NCI-H82 (cell line): ENCODE measurements around the gene TMEM200A.
A peak's percentile ranks its signal among the peaks of the same experiment; 100 is the strongest.

Source experiments
- DNase-seq: peaks from one replicate; lab custom pipeline; 2025; lab: John Stamatoyannopoulos, UW

Gene TMEM200A

GRCh38 chr6:130377915-130378314 lies 12.1 kb downstream of the TMEM200A start:
- DNase-seq, result no peak

GRCh38 chr6:130379223-130379622 lies 13.4 kb downstream of the TMEM200A start:
- DNase-seq, result no peak

DNA sequence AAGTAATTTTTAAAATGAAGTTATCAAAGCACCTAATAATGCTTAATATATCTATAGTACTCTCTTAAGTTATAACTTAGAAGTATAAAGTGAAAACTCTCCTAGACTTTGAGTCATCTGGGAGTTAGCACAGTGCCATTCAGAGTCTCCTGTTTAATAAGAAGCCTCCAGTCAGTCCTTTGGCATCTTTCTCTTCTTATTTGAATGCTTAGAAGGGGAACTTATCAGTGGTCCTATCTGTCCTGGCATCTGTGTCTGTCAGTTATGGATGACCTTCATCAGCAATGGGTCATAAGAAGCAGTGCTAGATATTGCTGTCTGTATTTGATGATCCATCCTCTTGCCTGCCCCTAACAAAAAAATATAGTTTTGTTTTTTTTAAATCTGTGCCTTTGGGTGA lies 15.2 kb downstream of the TMEM200A start:
- no peak for DNase-seq

DNA sequence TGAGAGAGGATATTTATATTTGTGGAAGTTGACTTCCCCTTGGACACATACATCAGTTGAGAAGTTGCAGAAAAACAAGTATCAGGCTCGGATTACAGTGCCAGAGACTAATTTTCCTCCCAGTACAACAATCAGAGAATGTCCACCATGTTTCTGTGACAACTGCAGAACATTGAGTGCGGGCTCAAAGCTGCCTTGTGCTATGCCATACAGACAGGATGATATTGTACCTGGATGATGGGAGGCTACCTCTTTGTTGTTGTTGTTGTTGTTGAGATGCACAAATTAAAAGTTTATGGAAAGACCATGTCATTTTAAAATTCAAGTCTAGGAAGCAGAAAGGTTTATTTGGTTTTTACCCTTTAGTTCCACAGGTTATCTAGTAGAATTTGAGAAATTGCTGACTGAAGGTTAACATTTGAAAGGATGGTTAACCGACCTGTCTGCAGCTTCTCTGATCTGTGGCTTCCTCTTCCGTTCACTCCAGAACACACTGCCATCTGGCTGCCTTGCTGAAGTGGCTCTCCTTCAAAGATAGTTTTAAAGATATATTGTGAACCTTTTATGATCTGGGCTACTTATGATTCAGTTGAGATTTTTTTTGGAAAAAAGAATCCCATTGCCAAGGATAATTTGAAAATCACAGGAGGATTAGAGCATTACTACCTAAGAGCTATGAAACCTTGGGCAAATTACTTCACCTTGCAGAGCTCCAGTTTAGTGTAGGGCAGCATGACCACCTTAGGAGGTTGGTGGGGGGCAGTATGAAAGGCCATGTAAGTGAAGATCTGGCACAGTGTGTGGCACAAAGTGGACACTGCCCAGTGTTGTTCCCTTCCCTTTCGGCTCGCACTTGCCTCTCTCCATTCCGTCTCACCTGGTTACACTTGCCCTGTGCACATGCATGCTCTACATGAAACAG lies 15.9 kb downstream of the TMEM200A start:
- DNase-seq, result no peak

DNA sequence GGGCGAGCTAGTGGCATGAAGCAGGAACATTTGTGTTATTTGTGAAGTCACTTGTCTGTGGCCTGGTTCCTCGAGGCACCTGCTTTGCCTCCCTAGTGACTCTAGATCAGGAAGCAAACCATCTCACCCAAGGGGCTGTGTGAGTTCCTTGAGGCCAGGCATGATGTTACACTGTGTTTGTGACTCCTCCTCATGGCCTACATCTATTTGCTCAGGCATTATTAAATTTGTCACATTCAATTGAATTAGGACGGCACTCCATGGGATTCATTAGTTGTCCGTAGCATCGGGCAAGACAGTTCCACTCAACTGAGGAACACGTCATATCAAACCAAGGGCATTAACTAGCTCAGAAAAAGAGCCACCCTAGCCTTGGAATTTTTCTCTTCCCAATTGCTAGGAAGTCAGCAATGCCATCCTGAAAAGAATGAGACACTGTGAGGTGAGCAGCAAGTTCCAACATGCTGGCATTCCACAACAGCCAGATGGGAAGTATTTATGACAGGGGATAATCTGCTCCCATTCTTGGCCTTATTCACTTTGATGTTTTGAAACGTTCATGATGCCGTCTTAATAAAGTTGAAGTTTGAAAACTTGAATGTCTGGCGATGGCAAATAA lies 17.2 kb downstream of the TMEM200A start:
- DNase-seq, result peak; percentile 14

DNA sequence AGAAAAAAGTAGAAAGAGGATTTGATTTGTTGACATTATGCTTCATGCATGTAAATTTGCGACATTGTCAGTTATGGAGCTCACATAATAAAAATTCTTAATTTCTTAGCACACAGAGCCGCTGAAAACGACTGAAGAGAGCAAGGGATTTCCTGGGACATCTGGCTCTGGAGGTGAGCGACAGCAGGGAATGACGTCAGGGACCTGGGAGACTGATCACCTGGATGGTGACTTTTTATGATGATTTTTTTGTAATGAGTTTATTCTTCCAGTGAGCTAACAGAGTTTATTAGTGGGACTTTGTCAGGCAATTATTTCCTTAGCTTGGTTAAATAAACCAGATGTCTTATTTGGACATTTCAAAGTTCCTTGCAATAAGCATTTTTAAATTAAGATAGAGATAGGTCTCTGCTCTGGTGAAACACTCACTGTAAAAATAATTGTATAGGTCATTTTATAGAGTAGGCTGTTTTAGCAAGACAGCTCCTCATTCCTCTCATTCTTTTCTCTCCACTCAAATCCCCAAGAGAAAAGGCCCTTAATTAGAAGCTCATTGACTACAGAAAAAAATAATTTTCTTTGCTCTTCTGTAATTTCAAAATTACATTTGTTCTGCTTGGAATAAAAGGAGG lies 19.4 kb downstream of the TMEM200A start:
- DNase-seq, result no peak

- DNase-seq, result no peak
These were observed 23.3 kb downstream of the TMEM200A start for GRCh38 chr6:130389142-130389541.

GRCh38 chr6:130390890-130391289 lies 25.1 kb downstream of the TMEM200A start:
- DNase-seq, result no peak

DNA sequence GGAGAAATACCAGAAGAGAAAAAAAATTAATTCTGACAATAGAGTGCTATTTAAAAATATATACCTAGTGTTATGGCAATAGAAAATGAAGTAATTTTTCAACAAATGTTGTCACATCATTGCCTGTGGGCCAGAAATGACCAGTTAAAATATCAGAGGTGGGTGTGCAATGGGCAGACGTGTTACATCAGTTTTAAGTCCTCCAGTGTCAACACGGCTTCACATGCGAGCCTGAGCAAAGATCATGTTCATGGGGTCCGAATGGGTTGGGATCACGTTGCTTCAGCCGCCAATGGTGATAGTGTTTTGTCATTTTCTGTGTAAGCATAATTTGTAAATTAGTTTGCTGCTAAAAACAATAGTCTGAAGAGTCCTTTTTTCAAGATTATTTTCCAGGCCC lies 27.5 kb downstream of the TMEM200A start:
- no peak for DNase-seq

DNA sequence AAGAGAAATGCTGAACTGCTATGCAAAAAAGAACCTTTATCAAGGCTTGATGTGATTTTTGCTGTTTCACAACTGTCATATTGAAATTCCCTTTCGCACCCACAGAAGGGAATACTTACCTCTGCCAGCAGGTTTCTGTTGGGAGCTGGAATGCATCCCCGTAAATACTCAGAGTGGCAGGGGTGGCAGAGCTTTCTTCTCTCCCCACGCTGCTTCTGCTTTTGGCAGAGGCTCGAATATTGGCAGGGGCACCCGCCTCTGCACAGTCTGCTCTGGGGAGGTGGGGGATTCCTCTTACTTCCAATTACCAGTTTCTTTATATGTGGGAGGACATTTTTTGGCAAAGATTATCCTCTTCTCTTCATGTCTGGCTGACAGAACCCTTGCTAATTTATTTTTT lies 28.4 kb downstream of the TMEM200A start:
- DNase-seq, result no peak

- DNase-seq, result no peak
These were observed 29.3 kb downstream of the TMEM200A start for GRCh38 chr6:130395164-130395563.

DNA sequence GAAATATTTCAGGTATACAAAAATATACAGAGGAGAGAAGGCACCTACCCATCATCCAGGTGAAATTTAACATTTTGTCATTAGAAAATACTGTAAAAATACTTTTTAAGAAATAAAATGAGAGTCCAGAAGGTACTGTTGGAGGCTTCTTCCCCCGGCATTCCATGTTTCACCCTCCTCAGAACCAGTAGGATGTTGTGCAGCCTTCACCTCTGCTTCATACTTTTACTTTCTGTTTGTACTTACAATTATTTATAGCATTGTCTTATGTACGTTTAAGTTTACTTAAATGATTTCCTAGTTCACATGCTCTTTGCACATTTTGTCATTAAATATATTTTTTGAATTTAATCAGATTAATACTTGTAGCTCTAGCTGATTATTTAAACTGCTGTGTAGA lies 30.9 kb downstream of the TMEM200A start:
- DNase-seq, result no peak

DNA sequence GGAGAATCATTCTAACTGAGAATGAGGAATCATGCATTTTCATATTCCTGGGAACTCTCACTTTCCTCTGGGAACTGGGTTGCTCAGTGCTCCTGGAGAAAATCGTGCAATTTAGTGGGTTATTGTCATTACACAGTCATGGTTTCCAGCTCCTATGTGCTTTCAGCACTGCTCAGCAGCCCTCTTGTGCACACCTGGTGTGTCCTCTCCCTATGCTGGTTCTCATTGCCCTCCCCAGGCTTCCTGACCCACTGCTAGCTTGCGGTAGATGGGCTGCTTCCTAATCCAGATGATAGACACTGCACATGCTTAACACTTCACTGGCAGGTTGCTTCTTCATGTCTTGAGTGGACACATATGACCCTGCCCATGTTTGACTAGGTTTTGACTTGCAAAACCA lies 39.7 kb downstream of the TMEM200A start:
- no peak for DNase-seq

DNA sequence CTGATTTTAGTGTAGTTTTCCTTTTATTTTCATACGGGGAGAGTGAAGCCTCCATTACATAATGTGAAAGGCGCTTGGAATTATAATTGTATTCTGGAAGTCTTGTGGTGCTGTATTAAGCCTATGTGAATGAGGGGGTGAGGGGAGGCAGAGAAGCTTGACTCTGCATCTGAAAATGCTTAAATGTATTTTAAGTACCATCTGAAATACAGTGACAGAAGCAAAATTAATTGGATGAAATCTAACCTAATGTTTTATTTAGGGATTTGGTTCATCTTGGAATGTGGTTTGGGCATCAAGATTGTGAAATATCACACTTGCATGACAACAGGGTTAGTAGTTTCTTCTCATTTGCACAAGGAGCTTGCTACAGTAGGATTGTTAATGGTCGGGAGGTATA lies 41.2 kb downstream of the TMEM200A start:
- no peak for DNase-seq

- DNase-seq, result no peak
These were observed 43.7 kb downstream of the TMEM200A start for GRCh38 chr6:130409418-130410100.

- no peak for DNase-seq
These were observed 45.7 kb downstream of the TMEM200A start for GRCh38 chr6:130411481-130411880.

DNA sequence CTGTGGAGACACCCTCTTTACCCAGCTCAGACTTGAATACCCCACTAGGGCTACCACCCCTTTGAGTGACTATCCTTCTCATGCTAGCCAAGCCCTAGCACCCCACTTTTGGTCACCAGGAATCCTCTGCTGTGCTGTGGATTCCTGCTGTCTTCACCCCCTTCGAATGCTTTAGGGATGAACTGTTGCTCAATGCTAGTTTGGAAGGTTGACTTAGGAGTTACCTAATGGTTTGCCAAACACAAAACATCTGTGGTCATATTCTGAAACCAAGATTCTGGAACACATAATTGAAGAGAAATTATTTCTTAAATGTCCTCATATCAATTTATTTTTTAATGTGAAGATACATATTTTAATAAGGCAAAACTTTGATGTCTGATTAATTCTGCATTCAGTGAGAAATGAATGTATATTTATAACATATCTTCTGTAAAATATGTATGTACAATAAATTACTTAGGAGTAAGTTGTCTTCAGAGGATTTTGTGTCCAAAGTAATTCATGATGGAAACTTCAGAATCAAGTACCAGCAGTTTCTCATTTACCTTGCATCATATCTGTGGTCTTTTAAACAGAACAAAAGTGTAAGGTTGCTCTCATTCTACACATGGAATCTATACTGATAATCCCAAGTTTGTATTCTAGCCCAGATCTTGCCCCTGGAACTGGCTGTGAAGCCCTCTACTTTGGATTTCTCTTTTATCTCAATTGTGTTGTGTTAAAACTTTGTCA lies 46.9 kb downstream of the TMEM200A start:
- DNase-seq, result no peak

- no peak for DNase-seq
These were observed 52.1 kb downstream of the TMEM200A start for GRCh38 chr6:130417951-130418350.

- no peak for DNase-seq
These were observed 55.1 kb downstream of the TMEM200A start for GRCh38 chr6:130420911-130421310.

DNA sequence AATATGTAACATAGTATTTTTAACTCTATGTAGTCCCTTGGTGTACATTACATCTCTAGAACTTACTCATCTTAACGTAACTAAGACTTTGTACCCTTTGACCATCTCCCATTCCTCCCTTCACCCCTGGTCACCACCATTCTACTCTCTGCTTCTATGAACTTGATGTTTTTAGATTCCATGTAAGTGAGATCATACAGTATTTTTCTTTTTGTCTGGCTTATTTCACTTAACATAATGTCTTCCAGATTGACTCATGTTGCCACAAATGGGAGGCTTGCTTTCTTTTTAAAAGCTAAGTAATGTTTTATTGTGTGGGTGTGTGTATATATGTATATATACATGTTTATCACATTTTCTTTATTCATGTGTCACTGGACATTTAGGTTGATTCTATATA lies 55.8 kb downstream of the TMEM200A start:
- DNase-seq, result no peak

- DNase-seq, result no peak
These were observed 57.2 kb downstream of the TMEM200A start for GRCh38 chr6:130423044-130423443.

DNA sequence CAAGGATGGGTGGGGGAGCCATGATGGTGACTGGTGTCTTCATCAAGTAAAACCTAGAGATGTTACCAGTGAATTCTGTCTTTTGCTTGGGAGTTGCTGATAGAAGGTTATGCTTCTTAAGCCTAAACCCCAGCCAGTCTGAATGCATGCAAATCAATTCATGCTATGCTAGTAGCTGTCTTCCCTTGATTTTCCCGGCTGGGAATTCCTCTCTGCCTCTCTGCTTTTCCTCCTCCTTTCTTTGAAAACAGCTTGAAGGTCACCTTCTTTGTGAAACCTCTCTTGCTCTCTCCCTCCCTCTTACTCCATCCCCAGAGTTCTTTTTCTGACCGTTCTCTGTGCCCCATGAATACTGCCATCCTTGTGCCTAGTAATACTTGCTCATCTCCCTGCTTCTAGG lies 58.9 kb downstream of the TMEM200A start:
- no peak for DNase-seq
